H1 (cell line): Measurements from ENCODE around the gene PRKG2. TPM values are rescaled to one million over a fixed set of nuclear protein-coding genes. Genes with fewer than 3 reads are reported as not detected.

Experiments used
- CTCF ChIA-PET: fragments of 300-600 bp; sonication (Branson Sonifier 250); formaldehyde crosslinking; loops from one replicate; lab custom pipeline; 2021; ENCODE audit not compliant: partially characterized antibody; lab: Charles Lee
- POLR2A ChIA-PET: fragments of 300-600 bp; sonication (Branson Sonifier 250); formaldehyde crosslinking; loops from one replicate; lab custom pipeline; 2021; ENCODE audit warnings: inconsistent platforms; ENCODE audit not compliant: partially characterized antibody; lab: Charles Lee
- DNase-seq, 2 experiments: peaks; one replicate each; pipeline versions ENCODE4 v3.0.0 to v3.0.0-alpha.2; 2010 to 2022; ENCODE audit warnings: low spot score in 2 of 2, low read depth in 1 of 2, mixed read lengths in 1 of 2
- FAIRE-seq: peaks from 2 replicates; lab custom pipeline; 2011; peaks lifted over from hg19 to GRCh38; lab: Jason Lieb, UNC
- H2AFZ ChIP-seq: 2 replicates; pipeline ENCODE4 v1.8.1; 2012; ENCODE audit warnings: low read length, inconsistent platforms
- H2AK5ac ChIP-seq: 2 replicates; pipeline ENCODE4 v1.6.1; 2013; ENCODE audit warnings: low read depth, low read length
- H2BK120ac ChIP-seq: replicated peaks from 2 replicates; pipeline ENCODE3; 2013; ENCODE audit warnings: low read depth, low read length, inconsistent platforms
- H2BK12ac ChIP-seq: 2 replicates; pipeline ENCODE4 v1.6.1; 2013; ENCODE audit warnings: low read depth, low read length
- H2BK15ac ChIP-seq: 2 replicates; pipeline ENCODE4 v1.6.1; 2013; ENCODE audit warnings: low read length
- H2BK20ac ChIP-seq: 2 replicates; pipeline ENCODE4 v1.6.1; 2013; ENCODE audit warnings: low read length
- H2BK5ac ChIP-seq: 2 replicates; pipeline ENCODE4 v1.6.1; 2013; ENCODE audit warnings: low read depth, low read length
- H3K14ac ChIP-seq: 2 replicates; pipeline ENCODE4 v1.6.1; 2013; ENCODE audit warnings: inconsistent platforms; ENCODE audit not compliant: insufficient read length
- H3K18ac ChIP-seq: 2 replicates; pipeline ENCODE4 v1.6.1; 2013; ENCODE audit warnings: low read length; ENCODE audit errors: extremely low read depth
- H3K23ac ChIP-seq: 2 replicates; pipeline ENCODE4 v1.6.1; 2013; ENCODE audit warnings: inconsistent platforms; ENCODE audit not compliant: insufficient read length
- H3K23me2 ChIP-seq: 2 replicates; pipeline ENCODE4 v1.6.1; 2013; ENCODE audit warnings: low read depth, low read length
- H3K27ac ChIP-seq: 2 replicates; pipeline ENCODE4 v1.6.1; 2011; ENCODE audit warnings: low read depth, low read length, inconsistent platforms
- H3K27me3 ChIP-seq, 4 experiments: replicated peaks in 1 of 4; 1 replicate in 1 of 4; 2 replicates in 3 of 4; pipeline versions ENCODE4 v1.6.1 to v1.8.1; 2011 to 2013; ENCODE audit warnings: low read length in 3 of 4, mild to moderate bottlenecking in 3 of 4, inconsistent platforms in 2 of 4, mixed read lengths in 2 of 4, moderate library complexity in 1 of 4; ENCODE audit not compliant: control insufficient read depth in 3 of 4, insufficient read depth in 3 of 4; ENCODE audit errors: extremely low read depth in 1 of 4
- H3K36me3 ChIP-seq, 4 experiments: 2 replicates each; pipeline versions ENCODE4 v1.6.1 to v1.8.1; 2011 to 2013; ENCODE audit warnings: mild to moderate bottlenecking in 4 of 4, low read length in 3 of 4, moderate library complexity in 2 of 4, control low read depth in 1 of 4, inconsistent platforms in 1 of 4; ENCODE audit not compliant: insufficient read depth in 4 of 4, control insufficient read depth in 2 of 4
- H3K4ac ChIP-seq: replicated peaks from 2 replicates; pipeline ENCODE3; 2013; ENCODE audit warnings: low read length, low read depth, mixed read lengths, inconsistent platforms; ENCODE audit not compliant: insufficient read length
- H3K4me1 ChIP-seq, 4 experiments: replicated peaks in 1 of 4; 1 replicate in 1 of 4; 2 replicates in 3 of 4; pipeline versions ENCODE4 v1.6.1 to v1.8.1; 2011 to 2013; ENCODE audit warnings: low read length in 3 of 4, inconsistent platforms in 2 of 4, mixed read lengths in 1 of 4; ENCODE audit not compliant: insufficient read depth in 4 of 4, control insufficient read depth in 3 of 4
- H3K4me2 ChIP-seq, 2 experiments: 2 replicates each; pipeline versions ENCODE4 v1.6.1 to v1.8.1; 2011 to 2013; ENCODE audit warnings: low read depth in 2 of 2, low read length in 2 of 2, control low read depth in 1 of 2, inconsistent platforms in 1 of 2, mild to moderate bottlenecking in 1 of 2; ENCODE audit not compliant: insufficient read depth in 1 of 2
- H3K4me3 ChIP-seq, 4 experiments: fragments of 200-600, 300-600 bp in 1 of 4; sonication (generic), shearing (Covaris generic), sonication (Bioruptor Twin) in 1 of 4; 2 replicates each; pipeline versions ENCODE4 v1.5.1 to v1.8.1; 2011 to 2016; ENCODE audit warnings: low read length in 4 of 4, low read depth in 3 of 4, control low read depth in 2 of 4, inconsistent platforms in 2 of 4, mild to moderate bottlenecking in 2 of 4, mixed read lengths in 1 of 4, moderate library complexity in 1 of 4; ENCODE audit not compliant: insufficient read depth in 2 of 4; ENCODE audit errors: extremely low read depth in 1 of 4
- H3K56ac ChIP-seq: replicated peaks from 2 replicates; pipeline ENCODE3; 2013; ENCODE audit warnings: low read depth, mild to moderate bottlenecking, mixed read lengths, low read length, inconsistent platforms; ENCODE audit not compliant: insufficient read length
- H3K79me1 ChIP-seq: 2 replicates; pipeline ENCODE4 v1.6.1; 2013; ENCODE audit warnings: low read depth, low read length, control low read depth
- H3K79me2 ChIP-seq, 2 experiments: 2 replicates each; pipeline versions ENCODE4 v1.6.1 to v1.8.1; 2012 to 2013; ENCODE audit warnings: low read length in 2 of 2, mild to moderate bottlenecking in 2 of 2, inconsistent platforms in 1 of 2; ENCODE audit not compliant: insufficient read depth in 2 of 2, control insufficient read depth in 1 of 2
- H3K9ac ChIP-seq, 4 experiments: replicated peaks in 1 of 4; 1 replicate in 1 of 4; 2 replicates in 3 of 4; pipeline versions ENCODE4 v1.6.1 to v1.8.1; 2011 to 2013; ENCODE audit warnings: low read depth in 3 of 4, low read length in 3 of 4, control low read depth in 2 of 4, mild to moderate bottlenecking in 2 of 4, moderate library complexity in 2 of 4, inconsistent platforms in 1 of 4; ENCODE audit errors: extremely low read depth in 1 of 4
- H3K9me3 ChIP-seq, 2 experiments: 2 replicates each; pipeline versions ENCODE4 v1.6.1 to v1.8.1; 2012 to 2013; ENCODE audit warnings: mild to moderate bottlenecking in 2 of 2, moderate library complexity in 2 of 2, control low read depth in 1 of 2, inconsistent platforms in 1 of 2, low read depth in 1 of 2, low read length in 1 of 2, mixed read lengths in 1 of 2; ENCODE audit not compliant: insufficient read depth in 2 of 2
- H4K20me1 ChIP-seq, 2 experiments: replicated peaks in 1 of 2; 2 replicates each; pipeline versions ENCODE3 to v1.8.1; 2011 to 2013; ENCODE audit warnings: inconsistent platforms in 2 of 2, low read length in 2 of 2, mild to moderate bottlenecking in 1 of 2; ENCODE audit not compliant: insufficient read depth in 2 of 2, control insufficient read depth in 1 of 2
- H4K5ac ChIP-seq: 2 replicates; pipeline ENCODE4 v1.6.1; 2013; ENCODE audit warnings: low read length, low read depth, mixed read lengths, inconsistent platforms; ENCODE audit not compliant: insufficient read length
- H4K8ac ChIP-seq: 2 replicates; pipeline ENCODE4 v1.8.0; 2013; ENCODE audit warnings: mild to moderate bottlenecking, moderate library complexity, low read length, inconsistent platforms; ENCODE audit not compliant: insufficient read depth; ENCODE audit errors: extremely low read depth
- H4K91ac ChIP-seq: replicated peaks from 2 replicates; pipeline ENCODE3; 2013; ENCODE audit warnings: low read length, mixed read lengths, inconsistent platforms; ENCODE audit not compliant: insufficient read length
- ASH2L ChIP-seq: fragments of 200-600, 300-600 bp; sonication (generic); IDR thresholded peaks from one replicate; pipeline ENCODE4 v1.7.1; 2017; ENCODE audit warnings: low read length
- BACH1 ChIP-seq: IDR thresholded peaks from 2 replicates; pipeline ENCODE4 v1.6.1; 2012; ENCODE audit warnings: low read length, improper control_type of control experiment
- CBX8 ChIP-seq: fragments of 300-800, 300-1000 bp; sonication (generic); IDR thresholded peaks from 2 replicates; pipeline ENCODE4 v1.7.1; 2016; ENCODE audit warnings: low read depth, low read length, borderline replicate concordance
- CEBPB ChIP-seq: IDR thresholded peaks from 2 replicates; pipeline ENCODE4 v1.6.1; 2012; ENCODE audit warnings: low read depth, low read length
- GABPA ChIP-seq: IDR thresholded peaks from 2 replicates; pipeline ENCODE4 v1.6.1; 2011; ENCODE audit warnings: mild to moderate bottlenecking, low read length, moderate library complexity, borderline replicate concordance; ENCODE audit not compliant: insufficient read depth
- KDM5A ChIP-seq: fragments of 200-600 bp; IDR thresholded peaks from 2 replicates; pipeline ENCODE4 v1.7.1; 2012; ENCODE audit warnings: mild to moderate bottlenecking, low read length, inconsistent platforms, mixed read lengths
- POLR2A ChIP-seq, 2 experiments: IDR thresholded peaks; 1 replicate in 1 of 2; 2 replicates in 1 of 2; pipeline ENCODE4 v1.6.1; 2011; ENCODE audit warnings: low read depth in 2 of 2, low read length in 2 of 2, mild to moderate bottlenecking in 2 of 2; ENCODE audit errors: control extremely low read depth in 1 of 2
- SP2 ChIP-seq: IDR thresholded peaks from 2 replicates; pipeline ENCODE4 v1.6.1; 2012; ENCODE audit warnings: mild to moderate bottlenecking, low read length, inconsistent platforms
- SP4 ChIP-seq: IDR thresholded peaks from 2 replicates; pipeline ENCODE4 v1.6.1; 2012; ENCODE audit warnings: low read length, inconsistent platforms
- TCF12 ChIP-seq: IDR thresholded peaks from 2 replicates; pipeline ENCODE4 v1.6.1; 2011; ENCODE audit warnings: low read depth, mild to moderate bottlenecking, low read length
- TEAD4 ChIP-seq: IDR thresholded peaks from 2 replicates; pipeline ENCODE4 v1.6.1; 2012; ENCODE audit warnings: low read depth, low read length, inconsistent platforms, mixed read lengths
- WGBS, 2 experiments: shearing (Covaris generic) in 1 of 2; methylation state at CpG; one replicate each; pipeline versions ENCODE4 v1.1.6 to v1.1.7; 2013 to 2015; ENCODE audit warnings: low lambda C conversion rate in 2 of 2, mixed read lengths in 2 of 2, inconsistent platforms in 1 of 2, low coverage in 1 of 2, missing lambda C conversion rate in 1 of 2; ENCODE audit not compliant: insufficient replicate concordance in 2 of 2, insufficient coverage in 1 of 2, insufficient read length in 1 of 2; ENCODE audit errors: extremely low coverage in 1 of 2, missing lambda C conversion rate in 1 of 2; 5-methylcytosine and 5-hydroxymethylcytosine counted together
- polyA plus RNA-seq, 7 experiments: library from polyadenylated mRNA; depleted of rRNA in 3 of 7; stranded (reverse) in 5 of 7; unstranded in 2 of 7; fragments of >200 nt in 5 of 7; fragments of 200-250 nt in 2 of 7; gene quantifications; 1 replicate in 5 of 7; 2 replicates in 1 of 7; 4 replicates in 1 of 7; pipeline versions ENCODE4 v1.2.1 to v1.2.3, GENCODE V29; 2011 to 2013; ENCODE audit warnings: missing spikeins in 2 of 7, mixed read lengths in 2 of 7
- total RNA-seq: library from RNA; stranded (reverse); fragmentation: NEBNext Ultra II Directional; extraction: Animal tissue kit (Norgen Biotek cat#: 25700); gene quantifications from 2 replicates; pipeline ENCODE4 v1.2.1, GENCODE V29; 2021
- TF ChIP-seq, protein P1 (sequence below): IDR thresholded peaks from 2 replicates; pipeline ENCODE4 v1.6.1; 2011; ENCODE audit warnings: low read length, improper control_type of control experiment

The PRKG2 gene
- total and polyA plus RNA-seq, 2 of the 8 experiments (the other 6 are each of a cell fraction or from before 2014, with no cell fraction given) = 0.45 to 1.2 TPM

GRCh38 chr4:81137894-81138293 lies 77.1 kb downstream of the PRKG2 start:
- no peaks in the 10 kb centered on the region for H3K36me3 ChIP-seq
- no peak overlapping the region for H3K14ac ChIP-seq
- no peak overlapping the region for H2BK120ac ChIP-seq
- POLR2A ChIA-PET = interaction anchor here (1.5 kb wide), 1 partner anchor 16 kb away, joined by 8 read pairs; no protein-coding TSS in a partner anchor
- H3K4ac ChIP-seq = no peak overlapping the region
- H2AK5ac ChIP-seq = no peak overlapping the region
- H3K4me3 ChIP-seq = no peak overlapping the region
- no peak for FAIRE-seq
- H3K9ac ChIP-seq = no peak overlapping the region
- H4K20me1 ChIP-seq = no peaks in the 10 kb centered on the region
- H2BK15ac ChIP-seq = no peak overlapping the region
- H3K79me1 ChIP-seq = no peaks in the 10 kb centered on the region
- H4K91ac ChIP-seq = no peak overlapping the region
- no peaks in the 10 kb centered on the region for H3K27me3 ChIP-seq
- H4K8ac ChIP-seq = no peak overlapping the region
- 79% methylated on average over 4 of the region's 4 CpGs; no CpG with 5 or more reads in 1 of the 2 experiments for WGBS, 2 experiments
- H3K23ac ChIP-seq = no peak overlapping the region
- H3K4me2 ChIP-seq = no peak overlapping the region; a peak in 1 of 4 replicates
- no peak overlapping the region for H3K56ac ChIP-seq
- H2BK5ac ChIP-seq = no peak overlapping the region
- H3K4me1 ChIP-seq = no peaks in the 10 kb centered on the region; a peak in 1 of 7 replicates
- no peak overlapping the region for H2BK12ac ChIP-seq
- H2AFZ ChIP-seq = no peak overlapping the region
- TF ChIP-seq ASH2L (no peak), KDM5A (no peak), BACH1 (no peak), CBX8 (no peak), SP4 (no peak), SP2 (no peak), GABPA (no peak), POLR2A (IDR thresholded peaks at IDR 0.05; ENCODE audit: control extremely low read depth in 1 of 2, low read depth in 2 of 2, low read length in 2 of 2) (no peak), CEBPB (no peak), TCF12 (no peak), TEAD4 (no peak)
- TF ChIP-seq, protein P1, sequence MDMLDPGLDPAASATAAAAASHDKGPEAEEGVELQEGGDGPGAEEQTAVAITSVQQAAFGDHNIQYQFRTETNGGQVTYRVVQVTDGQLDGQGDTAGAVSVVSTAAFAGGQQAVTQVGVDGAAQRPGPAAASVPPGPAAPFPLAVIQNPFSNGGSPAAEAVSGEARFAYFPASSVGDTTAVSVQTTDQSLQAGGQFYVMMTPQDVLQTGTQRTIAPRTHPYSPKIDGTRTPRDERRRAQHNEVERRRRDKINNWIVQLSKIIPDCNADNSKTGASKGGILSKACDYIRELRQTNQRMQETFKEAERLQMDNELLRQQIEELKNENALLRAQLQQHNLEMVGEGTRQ = no peak
- TF ChIP-seq, all 59 proteins: peak for 0
- Histone ChIP-seq H4K5ac (no peak overlapping the region), H2BK20ac (no peak overlapping the region), H3K23me2 (no peaks in the 10 kb centered on the region), H3K9me3 (no peaks in the 10 kb centered on the region), H3K18ac (no peak overlapping the region), H3K27ac (no peak overlapping the region), H3K79me2 (no peaks in the 10 kb centered on the region)
- CTCF ChIA-PET = interaction anchor here (1.3 kb wide), 1 partner anchor 35 kb away, joined by 3 read pairs; no protein-coding TSS in a partner anchor
- no peak for DNase-seq
